ENCODE measurements around the gene LY86.
A peak's percentile ranks its signal among the peaks of the same experiment; 100 is the strongest.

LY86 gene

DNA sequence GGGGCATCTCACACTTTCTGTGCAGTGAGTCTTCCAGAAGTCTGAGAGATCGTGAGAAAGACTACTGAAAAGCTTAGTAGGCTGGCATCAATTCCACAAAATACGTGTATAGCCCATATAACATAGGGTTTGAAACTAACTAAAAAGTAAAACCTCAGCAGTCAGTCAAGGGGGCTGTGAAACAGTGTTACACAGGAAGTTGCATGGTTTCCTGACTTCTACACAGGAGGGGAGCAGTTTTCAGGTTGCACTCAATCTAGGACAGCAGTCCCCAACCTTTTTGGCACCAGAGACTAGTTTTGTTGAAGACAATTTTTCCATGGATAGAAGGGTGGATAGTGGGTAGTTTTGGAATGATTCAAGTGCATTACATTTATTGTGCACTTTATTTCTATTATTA is 4.7 kb upstream of the LY86 start:
- 90% methylated on average over 2 of the region's 2 CpGs for WGBS (ENCODE audit: insufficient coverage)
- DNase-seq, result peak; percentile 30 to 68 (median 65)
- POLR2A ChIA-PET, result no interaction called here
- CTCF ChIA-PET, result no interaction called here
- Histone ChIP-seq H3K4me1 (ENCODE audit: control extremely low read depth in 1 of 4, control insufficient read depth in 4 of 4, insufficient read depth in 4 of 4, low read length in 3 of 4) (peaks cover 1 to 55% (median 18%) of the 10 kb centered on the region in 4 experiments), H3K36me3 (ENCODE audit: control insufficient read depth in 4 of 4, insufficient read depth in 4 of 4, low read length in 3 of 4) (no peaks in the 10 kb centered on the region), H3K4me3 (ENCODE audit: control insufficient read depth in 1 of 7, extremely low read depth in 1 of 7, insufficient read depth in 4 of 7, low read depth in 2 of 7, low read length in 6 of 7) (peak overlapping the region in 1 of 7 experiments; percentile 31), H3K27me3 (replicated peaks in 2 of 5; ENCODE audit: control insufficient read depth in 4 of 5, insufficient read depth in 5 of 5, low read length in 4 of 5) (no peaks in the 10 kb centered on the region), H3K27ac (ENCODE audit: insufficient read depth in 1 of 2, low read depth in 1 of 2, low read length in 2 of 2, poor library complexity in 1 of 2, severe bottlenecking in 2 of 2) (no peak overlapping the region), H3K9me3 (ENCODE audit: control extremely low read depth in 1 of 5, control insufficient read depth in 4 of 5, insufficient read depth in 2 of 5, low read depth in 1 of 5, low read length in 4 of 5) (peaks cover 0 to 14% (median 2%) of the 10 kb centered on the region in 5 experiments)

DNA sequence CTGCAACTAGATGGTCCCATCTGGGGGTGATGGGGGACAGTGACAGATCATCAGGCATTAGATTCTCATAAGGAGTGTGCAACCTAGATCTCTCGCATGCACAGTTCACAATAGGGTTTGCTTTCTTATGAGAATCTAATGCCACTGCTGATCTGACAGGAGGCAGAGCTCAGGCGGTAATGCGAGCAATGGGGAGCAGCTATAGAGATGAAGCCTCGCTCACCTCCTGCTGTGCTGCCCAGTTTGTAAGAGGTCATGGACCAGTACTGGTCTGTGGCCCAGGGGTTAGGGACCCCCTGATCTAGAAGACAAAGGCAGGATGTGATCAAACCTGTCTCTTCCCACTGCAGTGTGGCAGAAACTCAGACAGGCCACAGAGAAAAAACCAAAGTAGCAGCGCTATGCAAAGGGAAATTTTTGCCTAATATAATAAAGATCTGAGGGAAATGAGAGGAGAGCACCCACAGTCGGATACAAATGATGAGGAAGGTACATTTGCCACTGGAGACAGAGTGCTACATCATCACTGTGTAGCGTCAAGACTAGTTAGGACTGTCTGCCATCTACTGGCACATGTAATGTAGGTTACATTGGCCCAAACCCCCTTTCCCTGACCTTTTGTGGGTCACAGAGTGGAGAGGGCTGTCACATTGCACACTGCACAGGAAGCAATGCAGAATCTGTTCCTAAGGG is 4.1 kb upstream of the LY86 start:
- H3K9me3 ChIP-seq (ENCODE audit: control extremely low read depth in 1 of 5, control insufficient read depth in 4 of 5, insufficient read depth in 2 of 5, low read depth in 1 of 5, low read length in 4 of 5), result peaks cover 0 to 14% (median 2%) of the 10 kb centered on the region in 5 experiments
- peaks cover 1 to 56% (median 18%) of the 10 kb centered on the region in 4 experiments for H3K4me1 ChIP-seq (ENCODE audit: control extremely low read depth in 1 of 4, control insufficient read depth in 4 of 4, insufficient read depth in 4 of 4, low read length in 3 of 4)
- no peak overlapping the region for H3K27ac ChIP-seq (ENCODE audit: insufficient read depth in 1 of 2, low read depth in 1 of 2, low read length in 2 of 2, poor library complexity in 1 of 2, severe bottlenecking in 2 of 2)
- ChIA-PET POLR2A (no interaction called here), CTCF (no interaction called here)
- DNase-seq, result peak in 2 of 3 donors; percentile 29 to 36
- H3K27me3 ChIP-seq (replicated peaks in 2 of 5; ENCODE audit: control insufficient read depth in 4 of 5, insufficient read depth in 5 of 5, low read length in 4 of 5), result no peaks in the 10 kb centered on the region
- H3K4me3 ChIP-seq (ENCODE audit: control insufficient read depth in 1 of 7, extremely low read depth in 1 of 7, insufficient read depth in 4 of 7, low read depth in 2 of 7, low read length in 6 of 7), result no peak overlapping the region
- 94% methylated on average over 7 of the region's 7 CpGs for WGBS (ENCODE audit: insufficient coverage)
- no peaks in the 10 kb centered on the region for H3K36me3 ChIP-seq (ENCODE audit: control insufficient read depth in 4 of 4, insufficient read depth in 4 of 4, low read length in 3 of 4)

DNA sequence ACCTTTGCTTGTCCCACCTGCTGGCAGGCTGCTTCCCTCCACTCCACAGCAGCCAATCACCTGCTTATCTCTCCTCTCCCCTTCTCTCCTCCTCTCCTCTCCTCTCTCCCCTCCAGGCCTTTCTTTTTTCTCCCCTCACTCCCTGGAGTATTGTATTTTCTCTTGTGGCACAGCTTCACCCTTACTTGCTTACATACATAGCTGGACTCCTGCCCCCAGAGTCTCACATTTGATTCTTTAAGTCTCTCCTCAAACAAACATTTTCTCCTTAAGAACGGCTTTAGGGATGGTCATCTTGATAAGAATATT is 3.6 kb upstream of the LY86 start:
- Histone ChIP-seq H3K4me1 (ENCODE audit: control extremely low read depth in 1 of 4, control insufficient read depth in 4 of 4, insufficient read depth in 4 of 4, low read length in 3 of 4) (peaks cover 1 to 54% (median 18%) of the 10 kb centered on the region in 4 experiments), H3K27ac (ENCODE audit: insufficient read depth in 1 of 2, low read depth in 1 of 2, low read length in 2 of 2, poor library complexity in 1 of 2, severe bottlenecking in 2 of 2) (no peak overlapping the region), H3K27me3 (replicated peaks in 2 of 5; ENCODE audit: control insufficient read depth in 4 of 5, insufficient read depth in 5 of 5, low read length in 4 of 5) (no peaks in the 10 kb centered on the region), H3K9me3 (ENCODE audit: control extremely low read depth in 1 of 5, control insufficient read depth in 4 of 5, insufficient read depth in 2 of 5, low read depth in 1 of 5, low read length in 4 of 5) (peaks cover 0 to 12% (median 0%) of the 10 kb centered on the region in 5 experiments), H3K36me3 (ENCODE audit: control insufficient read depth in 4 of 4, insufficient read depth in 4 of 4, low read length in 3 of 4) (no peaks in the 10 kb centered on the region), H3K4me3 (ENCODE audit: control insufficient read depth in 1 of 7, extremely low read depth in 1 of 7, insufficient read depth in 4 of 7, low read depth in 2 of 7, low read length in 6 of 7) (no peak overlapping the region)
- ChIA-PET CTCF (no interaction called here), POLR2A (no interaction called here)
- DNase-seq, result no peak
- no CpG with 5 or more reads among the region's 1 CpG for WGBS (ENCODE audit: insufficient coverage)

DNA sequence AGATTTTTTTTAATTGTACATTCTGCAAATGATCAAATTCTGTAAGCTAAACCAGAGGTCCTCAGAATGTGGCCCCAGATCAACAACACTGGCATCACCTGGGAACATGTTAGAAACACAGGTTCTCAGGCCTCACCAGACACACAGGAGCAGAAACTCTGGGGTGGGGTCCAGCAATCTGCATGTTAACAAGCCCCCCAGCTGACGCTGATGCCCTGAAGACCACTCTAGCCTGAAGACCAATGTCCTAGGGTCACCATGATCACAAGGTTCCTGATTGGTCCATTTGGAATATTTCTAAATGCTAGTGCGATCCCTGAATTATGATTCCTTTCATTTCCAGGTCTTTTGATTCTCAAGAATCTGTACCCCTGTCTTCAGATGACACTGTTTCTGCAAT is 2.4 kb upstream of the LY86 start:
- WGBS (ENCODE audit: insufficient coverage), result 78% methylated on average over 2 of the region's 2 CpGs
- Histone ChIP-seq H3K27me3 (replicated peaks in 2 of 5; ENCODE audit: control insufficient read depth in 4 of 5, insufficient read depth in 5 of 5, low read length in 4 of 5) (no peaks in the 10 kb centered on the region), H3K27ac (ENCODE audit: insufficient read depth in 1 of 2, low read depth in 1 of 2, low read length in 2 of 2, poor library complexity in 1 of 2, severe bottlenecking in 2 of 2) (no peak overlapping the region), H3K4me3 (ENCODE audit: control insufficient read depth in 1 of 7, extremely low read depth in 1 of 7, insufficient read depth in 4 of 7, low read depth in 2 of 7, low read length in 6 of 7) (no peak overlapping the region), H3K9me3 (ENCODE audit: control extremely low read depth in 1 of 5, control insufficient read depth in 4 of 5, insufficient read depth in 2 of 5, low read depth in 1 of 5, low read length in 4 of 5) (peaks cover 0 to under 1% (median 0%) of the 10 kb centered on the region in 5 experiments), H3K4me1 (ENCODE audit: control extremely low read depth in 1 of 4, control insufficient read depth in 4 of 4, insufficient read depth in 4 of 4, low read length in 3 of 4) (peaks cover 2 to 65% (median 24%) of the 10 kb centered on the region in 4 experiments), H3K36me3 (ENCODE audit: control insufficient read depth in 4 of 4, insufficient read depth in 4 of 4, low read length in 3 of 4) (no peaks in the 10 kb centered on the region)
- POLR2A ChIA-PET, result no interaction called here
- no peak for DNase-seq
- CTCF ChIA-PET, result interaction anchor here (0.7 kb wide), 1 partner anchor 18 kb away, joined by 3 read pairs; no protein-coding TSS in a partner anchor

DNA sequence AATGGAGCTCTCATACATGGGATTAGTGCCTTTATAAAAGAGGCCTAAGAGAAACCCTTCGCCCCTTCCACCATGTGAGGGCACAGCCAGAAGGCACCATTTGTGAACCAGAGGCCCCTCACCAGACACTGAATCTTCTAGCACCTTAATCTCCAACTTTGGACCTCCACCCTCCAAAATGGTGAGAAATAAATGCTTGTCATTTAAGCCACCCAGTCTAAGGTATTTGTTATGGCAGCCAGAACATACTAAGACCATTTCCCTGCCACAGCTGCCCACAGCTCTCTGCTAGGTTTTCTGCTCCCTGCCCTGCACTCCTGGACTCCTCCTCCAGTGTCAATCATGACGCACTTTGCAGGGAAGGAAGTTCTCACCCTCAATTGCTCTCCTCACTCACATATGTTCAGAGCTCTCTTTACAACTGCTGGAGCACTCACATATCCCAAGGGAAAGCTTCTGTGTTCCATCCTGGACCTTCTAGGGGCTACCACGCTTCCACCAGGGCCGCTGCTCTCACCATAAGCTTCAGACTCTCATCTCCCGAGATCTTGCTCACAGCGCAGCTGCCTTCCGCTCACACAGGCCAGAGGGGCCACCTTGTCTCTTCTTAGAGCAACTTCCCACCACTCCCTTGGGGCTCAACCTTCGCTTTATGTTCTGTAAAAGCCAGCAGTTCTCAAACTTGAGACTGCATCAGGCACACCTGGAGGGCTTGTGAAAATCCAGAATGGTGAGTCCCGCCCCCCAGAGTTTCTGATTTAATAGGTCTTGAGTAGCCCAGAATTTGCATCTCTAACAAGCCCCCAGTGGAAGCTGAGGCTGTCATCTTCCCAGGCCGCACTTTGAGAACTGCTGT is 1.6 kb upstream of the LY86 start:
- H3K4me1 ChIP-seq (ENCODE audit: control extremely low read depth in 1 of 4, control insufficient read depth in 4 of 4, insufficient read depth in 4 of 4, low read length in 3 of 4), result peaks cover 5 to 72% (median 32%) of the 10 kb centered on the region in 4 experiments
- ChIA-PET CTCF (interaction anchor here (0.7 to 1.2 kb wide), 2 partner anchors 19 to 110 kb away, joined by 3 to 4 read pairs; no protein-coding TSS in a partner anchor), POLR2A (interaction anchor here (0.6 kb wide), 1 partner anchor 17 kb away, joined by 3 read pairs; no protein-coding TSS in a partner anchor)
- H3K36me3 ChIP-seq (ENCODE audit: control insufficient read depth in 4 of 4, insufficient read depth in 4 of 4, low read length in 3 of 4), result no peaks in the 10 kb centered on the region
- H3K9me3 ChIP-seq (ENCODE audit: control extremely low read depth in 1 of 5, control insufficient read depth in 4 of 5, insufficient read depth in 2 of 5, low read depth in 1 of 5, low read length in 4 of 5), result no peaks in the 10 kb centered on the region
- DNase-seq, result peak in 1 of 3 donors; percentile 16
- WGBS (ENCODE audit: insufficient coverage), result 81% methylated on average over 9 of the region's 10 CpGs
- H3K27me3 ChIP-seq (replicated peaks in 2 of 5; ENCODE audit: control insufficient read depth in 4 of 5, insufficient read depth in 5 of 5, low read length in 4 of 5), result no peaks in the 10 kb centered on the region
- H3K4me3 ChIP-seq (ENCODE audit: control insufficient read depth in 1 of 7, extremely low read depth in 1 of 7, insufficient read depth in 4 of 7, low read depth in 2 of 7, low read length in 6 of 7), result peak overlapping the region in 1 of 7 experiments; percentile 41
- peak overlapping the region in 1 of 2 experiments; percentile 12 for H3K27ac ChIP-seq (ENCODE audit: insufficient read depth in 1 of 2, low read depth in 1 of 2, low read length in 2 of 2, poor library complexity in 1 of 2, severe bottlenecking in 2 of 2)

DNA sequence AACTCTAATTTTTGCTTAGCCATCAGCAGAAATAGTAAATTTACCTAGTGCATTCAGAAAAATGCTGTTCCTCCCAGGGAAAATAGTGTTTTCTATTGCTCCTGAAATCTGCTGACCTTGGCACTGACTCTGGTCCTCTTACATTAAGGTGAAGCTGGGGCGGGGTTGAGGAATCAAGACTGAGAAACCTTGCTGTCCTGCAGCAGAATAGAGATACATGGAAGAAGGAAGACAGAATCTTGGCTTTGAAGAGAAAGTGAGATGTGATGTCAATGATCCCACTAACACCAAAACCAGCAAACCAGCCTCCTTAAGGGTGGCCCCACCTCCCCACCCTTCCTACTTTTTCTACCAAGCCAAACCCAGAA is 840 bp upstream of the LY86 start:
- H3K9me3 ChIP-seq (ENCODE audit: control extremely low read depth in 1 of 5, control insufficient read depth in 4 of 5, insufficient read depth in 2 of 5, low read depth in 1 of 5, low read length in 4 of 5), result no peaks in the 10 kb centered on the region
- WGBS (ENCODE audit: insufficient coverage), result no CpG with 5 or more reads among the region's 1 CpG
- H3K36me3 ChIP-seq (ENCODE audit: control insufficient read depth in 4 of 4, insufficient read depth in 4 of 4, low read length in 3 of 4), result no peaks in the 10 kb centered on the region
- H3K4me3 ChIP-seq (ENCODE audit: control insufficient read depth in 1 of 7, extremely low read depth in 1 of 7, insufficient read depth in 4 of 7, low read depth in 2 of 7, low read length in 6 of 7), result peak overlapping the region in 1 of 7 experiments; percentile 41
- no peaks in the 10 kb centered on the region for H3K27me3 ChIP-seq (replicated peaks in 2 of 5; ENCODE audit: control insufficient read depth in 4 of 5, insufficient read depth in 5 of 5, low read length in 4 of 5)
- no peak overlapping the region for H3K27ac ChIP-seq (ENCODE audit: insufficient read depth in 1 of 2, low read depth in 1 of 2, low read length in 2 of 2, poor library complexity in 1 of 2, severe bottlenecking in 2 of 2)
- CTCF ChIA-PET, result interaction anchor here (1.2 kb wide), 1 partner anchor 109 kb away, joined by 4 read pairs; no protein-coding TSS in a partner anchor
- no peak for DNase-seq
- peaks cover 6 to 80% (median 40%) of the 10 kb centered on the region in 4 experiments for H3K4me1 ChIP-seq (ENCODE audit: control extremely low read depth in 1 of 4, control insufficient read depth in 4 of 4, insufficient read depth in 4 of 4, low read length in 3 of 4)
- POLR2A ChIA-PET, result no interaction called here

All from common myeloid progenitor, CD34-positive (primary cell).